Activated CD4-positive, alpha-beta T cell treated with anti-CD3 and anti-CD28 coated beads, Interleukin-2, Interleukin-4, amounts not matched to agents 100 ng/mL and 50 ng/mL, durations not matched to agents 16 hours and 8 hours (primary cell): Measurements from ENCODE around the gene CLEC2D.
"Not testable (repeated sequence)": the region's sequence is repeated elsewhere in the genome, so short reads cannot be mapped to it uniquely, and the experiment has no call there.

Experiments used
- DNase-seq: peaks from one replicate; pipeline ENCODE4 v3.0.0-alpha.2; 2020; ENCODE audit warnings: low spot score

The CLEC2D gene

GRCh38 chr12:9660046-9660445, 9.5 kb upstream of the CLEC2D start:
- DNase-seq, result no peak

- DNase-seq, result no peak
These were observed 7.8 kb upstream of the CLEC2D start for GRCh38 chr12:9661720-9662119.

GRCh38 chr12:9662488-9662887, 7.0 kb upstream of the CLEC2D start:
- no peak for DNase-seq

- DNase-seq, result peak; percentile 62
These were observed 1.9 kb upstream of the CLEC2D start for GRCh38 chr12:9667403-9668160.

- DNase-seq, result peak; percentile 28
These were observed 1.1 kb upstream of the CLEC2D start for GRCh38 chr12:9668161-9669018.

GRCh38 chr12:9669019-9669326, 540 bp upstream of the CLEC2D start:
- DNase-seq, result peak; percentile 23

- DNase-seq, result not testable (repeated sequence)
These were observed 2.8 kb downstream of the CLEC2D start for GRCh38 chr12:9672340-9672739.

- peak; percentile 79 for DNase-seq
These were observed 4.1 kb downstream of the CLEC2D start for GRCh38 chr12:9673404-9674225.

GRCh38 chr12:9674226-9674590, 4.7 kb downstream of the CLEC2D start:
- DNase-seq, result peak; percentile 63

GRCh38 chr12:9682508-9682907, 13.0 kb downstream of the CLEC2D start:
- DNase-seq, result not testable (repeated sequence)

GRCh38 chr12:9682949-9683348, 13.4 kb downstream of the CLEC2D start:
- not testable (repeated sequence) for DNase-seq

- DNase-seq, result not testable (repeated sequence)
These were observed 15.9 kb downstream of the CLEC2D start for GRCh38 chr12:9685366-9685765.

GRCh38 chr12:9685915-9686314, 16.4 kb downstream of the CLEC2D start:
- DNase-seq, result no peak

- no peak for DNase-seq
These were observed 17.7 kb downstream of the CLEC2D start for GRCh38 chr12:9687228-9687627.

GRCh38 chr12:9692909-9693308, 23.4 kb downstream of the CLEC2D start:
- no peak for DNase-seq

GRCh38 chr12:9694241-9694640, 24.7 kb downstream of the CLEC2D start:
- DNase-seq, result no peak

- not testable (repeated sequence) for DNase-seq
These were observed 25.6 kb downstream of the CLEC2D start for GRCh38 chr12:9695150-9695549.

GRCh38 chr12:9695661-9696060, 26.1 kb downstream of the CLEC2D start:
- DNase-seq, result not testable (repeated sequence)

GRCh38 chr12:9697619-9698018, 28.1 kb downstream of the CLEC2D start:
- DNase-seq, result no peak

GRCh38 chr12:9698681-9699080, 29.2 kb downstream of the CLEC2D start:
- DNase-seq, result no peak

GRCh38 chr12:9699269-9699897, 29.9 kb downstream of the CLEC2D start:
- DNase-seq, result no peak
